Smooth muscle cell (in vitro differentiated cells): Measurements from ENCODE around the gene MYBPC2. TPM values are rescaled to one million over a fixed set of nuclear protein-coding genes. Genes with fewer than 3 reads are reported as not detected.

Source experiments
- DNase-seq: peaks from one replicate; lab custom pipeline; 2025; ENCODE audit not compliant: unreplicated experiment; lab: John Stamatoyannopoulos, UW
- H2AFZ ChIP-seq: fragments of 200-600 bp; sonication (generic); 2 replicates; pipeline ENCODE4 v1.6.0; 2016; ENCODE audit warnings: antibody characterized with exemption, low read depth, mild to moderate bottlenecking
- H3F3A ChIP-seq: fragments of 200-600 bp; sonication (generic); 2 replicates; pipeline ENCODE4 v1.6.0; 2017; ENCODE audit warnings: antibody characterized with exemption, low read depth
- H3K27ac ChIP-seq: fragments of 200-600 bp; sonication (generic); 2 replicates; pipeline ENCODE4 v1.5.1; 2016; ENCODE audit warnings: low read depth, mild to moderate bottlenecking
- H3K27me3 ChIP-seq: fragments of 200-600 bp; sonication (generic); 2 replicates; pipeline ENCODE4 v1.6.1; 2016; ENCODE audit warnings: low read depth, mild to moderate bottlenecking
- H3K36me3 ChIP-seq: fragments of 200-600 bp; sonication (generic); 2 replicates; pipeline ENCODE4 v1.5.1; 2016; ENCODE audit warnings: low read depth
- H3K4me1 ChIP-seq: fragments of 200-600 bp; sonication (generic); 2 replicates; pipeline ENCODE4 v1.5.1; 2016; ENCODE audit warnings: low read depth
- H3K4me2 ChIP-seq: fragments of 200-600 bp; sonication (generic); 2 replicates; pipeline ENCODE4 v1.6.0; 2016; ENCODE audit warnings: mild to moderate bottlenecking
- H3K4me3 ChIP-seq: fragments of 200-600 bp; sonication (generic); 2 replicates; pipeline ENCODE4 v1.5.1; 2016; ENCODE audit warnings: mild to moderate bottlenecking
- H3K79me2 ChIP-seq: fragments of 200-600 bp; sonication (generic); 2 replicates; pipeline ENCODE4 v1.6.0; 2016; ENCODE audit warnings: low read depth, mild to moderate bottlenecking
- H3K9ac ChIP-seq: fragments of 200-600 bp; sonication (generic); 2 replicates; pipeline ENCODE4 v1.6.0; 2016; ENCODE audit warnings: low read depth
- H3K9me3 ChIP-seq: fragments of 200-600 bp; sonication (generic); replicated peaks from 2 replicates; pipeline ENCODE4 v1.5.1; 2016; ENCODE audit warnings: low read depth
- H4K20me1 ChIP-seq: fragments of 200-600 bp; sonication (generic); 2 replicates; pipeline ENCODE4 v1.6.0; 2016; ENCODE audit warnings: low read depth
- CTCF ChIP-seq: fragments of 200-600 bp; sonication (generic); IDR thresholded peaks from 2 replicates; pipeline ENCODE4 v1.5.1; 2017; ENCODE audit warnings: borderline replicate concordance, mild to moderate bottlenecking, antibody characterized with exemption; ENCODE audit not compliant: insufficient read depth, poor library complexity, severe bottlenecking
- WGBS: methylation state at CpG from one replicate; pipeline ENCODE4 v1.1.7; 2016; ENCODE audit warnings: low lambda C conversion rate; 5-methylcytosine and 5-hydroxymethylcytosine counted together
- polyA plus RNA-seq: library from polyadenylated mRNA; unstranded; fragments of >200 nt; fragmentation: Nextera tagmentation; extraction: Ambion mirVana; gene quantifications from 2 replicates; pipeline ENCODE4 v1.2.1, GENCODE V29; 2016
- total RNA-seq: library from RNA; depleted of rRNA; stranded (reverse); fragments of >200 nt; gene quantifications from 2 replicates; pipeline ENCODE4 v1.2.3, GENCODE V29; 2014

MYBPC2 gene
- total and polyA plus RNA-seq, 2 experiments from 2014 or later: not detected

GRCh38 chr19:50475101-50475568, 42.4 kb downstream of the MYBPC2 start:
- Histone ChIP-seq H3K9me3 (no peaks in the 10 kb centered on the region), H3K27ac (no peak overlapping the region), H3K27me3 (no peaks in the 10 kb centered on the region), H3K36me3 (no peaks in the 10 kb centered on the region), H4K20me1 (peaks cover 24% of the 10 kb centered on the region), H3K4me2 (no peak overlapping the region), H2AFZ (no peak overlapping the region), H3K9ac (no peak overlapping the region), H3K4me1 (peaks cover 7% of the 10 kb centered on the region), H3K79me2 (peaks cover 16% of the 10 kb centered on the region), H3K4me3 (no peak overlapping the region), H3F3A (peaks cover 6% of the 10 kb centered on the region)
- no peak for DNase-seq
- TF ChIP-seq CTCF: no peak
- WGBS: 88% methylated on average over 12 of the region's 12 CpGs

- Histone ChIP-seq H3K4me1 (peaks cover 7% of the 10 kb centered on the region), H3K4me3 (peak overlapping the region; percentile 97), H3K27me3 (no peaks in the 10 kb centered on the region), H3K9ac (no peak overlapping the region), H3K27ac (no peak overlapping the region), H4K20me1 (peaks cover 24% of the 10 kb centered on the region), H3K79me2 (peaks cover 16% of the 10 kb centered on the region), H3K4me2 (no peak overlapping the region), H3F3A (peaks cover 6% of the 10 kb centered on the region), H3K36me3 (no peaks in the 10 kb centered on the region), H3K9me3 (no peaks in the 10 kb centered on the region), H2AFZ (no peak overlapping the region)
- TF ChIP-seq CTCF: no peak
- 70% methylated on average over 18 of the region's 29 CpGs for WGBS
- DNase-seq: no peak
These were observed 43.1 kb downstream of the MYBPC2 start for GRCh38 chr19:50475736-50476223.

GRCh38 chr19:50476224-50476906, 43.7 kb downstream of the MYBPC2 start, which contains the start of the genes EMC10 and GARIN5A:
Gene EMC10 (plus strand): TSS chr19:50476507. CDS start chr19:50476545, 38 bp downstream.
Gene GARIN5A (minus strand): TSS chr19:50476848. CDS start chr19:50476388, 460 bp downstream.
- Histone ChIP-seq H3K27me3 (no peaks in the 10 kb centered on the region), H3K4me1 (peaks cover 7% of the 10 kb centered on the region), H2AFZ (peak within 1 kb of the TSS; percentile 100), H3K4me3 (peak within 1 kb of the TSS; percentile 97), H4K20me1 (peaks cover 24% of the 10 kb centered on the region), H3F3A (peaks cover 6% of the 10 kb centered on the region), H3K4me2 (peak within 1 kb of the TSS; percentile 98), H3K9me3 (no peaks in the 10 kb centered on the region), H3K27ac (peak within 1 kb of the TSS; percentile 68), H3K36me3 (no peaks in the 10 kb centered on the region), H3K9ac (peak within 1 kb of the TSS; percentile 85), H3K79me2 (peaks cover 16% of the 10 kb centered on the region)
- DNase-seq: peak; percentile 72
- 3% methylated on average over 58 of the region's 58 CpGs for WGBS
- TF ChIP-seq CTCF: no peak
